Natural killer cell (primary cell): ENCODE measurements around the gene GTPBP8. TPM values are rescaled to one million over a fixed set of nuclear protein-coding genes. Genes with fewer than 3 reads are reported as not detected.
A peak's percentile ranks its signal among the peaks of the same experiment; 100 is the strongest.

ENCODE experiments used
- ATAC-seq, 3 donors: fragments of 150-1000 bp in 2 of 3; fragments of 200-7000 bp in 1 of 3; cut with Tn5 transposase; 1 replicate in 1 of 3; 2 replicates in 2 of 3; pipeline ENCODE4 v1.10.0; 2021; ENCODE audit warnings: mild to moderate bottlenecking in 2 of 3, moderate library complexity in 2 of 3
- DNase-seq, 2 donors: peaks; one replicate each; pipeline versions ENCODE4 v3.0.0 to v3.0.0-alpha.2; 2013 to 2021; ENCODE audit warnings: mixed read lengths in 1 of 2
- H3K27ac ChIP-seq: one replicate; pipeline ENCODE4 v1.5.1; 2013; ENCODE audit warnings: mild to moderate bottlenecking, low read length
- H3K27me3 ChIP-seq: one replicate; pipeline ENCODE4 v1.6.1; 2013; ENCODE audit warnings: low read length; ENCODE audit not compliant: control insufficient read depth, insufficient read depth
- H3K36me3 ChIP-seq: one replicate; pipeline ENCODE4 v1.6.1; 2013; ENCODE audit warnings: low read length; ENCODE audit not compliant: control insufficient read depth, insufficient read depth
- H3K4me1 ChIP-seq: one replicate; pipeline ENCODE4 v1.6.1; 2013; ENCODE audit warnings: low read length; ENCODE audit not compliant: control insufficient read depth, insufficient read depth
- H3K4me3 ChIP-seq: one replicate; pipeline ENCODE4 v1.5.1; 2013; ENCODE audit warnings: low read length
- H3K9me3 ChIP-seq: one replicate; pipeline ENCODE4 v1.6.1; 2013; ENCODE audit warnings: low read length; ENCODE audit not compliant: control insufficient read depth, insufficient read depth
- H3K27ac Mint-ChIP-seq, 2 donors: one replicate each; pipeline ENCODE4 v1.8.0; 2022; ENCODE audit warnings: mild to moderate bottlenecking in 2 of 2, mixed read lengths in 2 of 2, moderate library complexity in 1 of 2
- H3K27me3 Mint-ChIP-seq, 2 donors: one replicate each; pipeline ENCODE4 v1.8.0; 2022; ENCODE audit warnings: low read depth in 2 of 2, mixed read lengths in 2 of 2
- H3K36me3 Mint-ChIP-seq: one replicate; pipeline ENCODE4 v1.8.0; 2022; ENCODE audit warnings: mixed read lengths
- H3K4me1 Mint-ChIP-seq, 2 donors: one replicate each; pipeline ENCODE4 v1.8.0; 2022; ENCODE audit warnings: mixed read lengths in 2 of 2
- H3K4me3 Mint-ChIP-seq: one replicate; pipeline ENCODE4 v1.8.0; 2022; ENCODE audit warnings: mild to moderate bottlenecking, moderate library complexity, mixed read lengths
- H3K9me3 Mint-ChIP-seq, 2 donors: one replicate each; pipeline ENCODE4 v1.8.0; 2022; ENCODE audit warnings: mixed read lengths in 2 of 2
- CTCF ChIP-seq: fragments of 200-600 bp; IDR thresholded peaks from one replicate; pipeline ENCODE4 v1.8.0; 2022; ENCODE audit warnings: antibody characterized with exemption
- WGBS: methylation state at CpG from one replicate; pipeline ENCODE4 v1.1.7; 2013; ENCODE audit warnings: missing lambda C conversion rate; ENCODE audit not compliant: insufficient coverage; 5-methylcytosine and 5-hydroxymethylcytosine counted together
- intact Hi-C: fragments of 100-400 bp; cut with micrococcal nuclease; formaldehyde crosslinking; loops from one replicate; pipeline ENCODE4 v1.14.2; 2022
- total RNA-seq, 4 donors: library from RNA; stranded (reverse); fragments of 120-200 nt in 1 of 4; gene quantifications; one replicate each; pipeline versions ENCODE4 v1.2.3 to v1.2.4, GENCODE V29; 2013 to 2022

The GTPBP8 gene
- total RNA-seq, 3 donors from 2014 or later (not counting 1 experiment from before 2014, with no cell fraction given) = 16.6 to 28.6 (median 16.8) TPM

GRCh38 chr3:112982710-112983109 lies 8.1 kb upstream of the GTPBP8 start:
- H3K4me1 Mint-ChIP-seq = peaks cover 17 to 36% of the 10 kb centered on the region in 2 donors
- H3K27me3 Mint-ChIP-seq = no peaks in the 10 kb centered on the region
- H3K27me3 ChIP-seq = no peaks in the 10 kb centered on the region
- H3K27ac ChIP-seq = no peak overlapping the region
- H3K9me3 Mint-ChIP-seq = no peaks in the 10 kb centered on the region
- H3K9me3 ChIP-seq = no peaks in the 10 kb centered on the region
- ATAC-seq (no peak), DNase-seq (no peak)
- intact Hi-C loops = no loop called here
- no peak overlapping the region for H3K27ac Mint-ChIP-seq
- no peaks in the 10 kb centered on the region for H3K36me3 Mint-ChIP-seq
- H3K4me1 ChIP-seq = peaks cover 10% of the 10 kb centered on the region
- TF ChIP-seq CTCF = no peak
- no peaks in the 10 kb centered on the region for H3K36me3 ChIP-seq
- WGBS = 0% methylated on average over 1 of the region's 1 CpG
- no peak overlapping the region for H3K4me3 Mint-ChIP-seq
- H3K4me3 ChIP-seq = no peak overlapping the region

- Histone ChIP-seq H3K27me3 (no peaks in the 10 kb centered on the region), H3K9me3 (no peaks in the 10 kb centered on the region), H3K4me3 (no peak overlapping the region), H3K4me1 (peaks cover 10% of the 10 kb centered on the region), H3K27ac (peak overlapping the region; percentile 24), H3K36me3 (no peaks in the 10 kb centered on the region)
- ATAC-seq (no peak), DNase-seq (peak in 1 of 2 donors; percentile 73)
- intact Hi-C loops = no loop called here
- WGBS = 92% methylated on average over 2 of the region's 2 CpGs
- H3K4me1 Mint-ChIP-seq = peaks cover 13 to 30% of the 10 kb centered on the region in 2 donors
- no peaks in the 10 kb centered on the region for H3K36me3 Mint-ChIP-seq
- H3K9me3 Mint-ChIP-seq = no peaks in the 10 kb centered on the region
- H3K4me3 Mint-ChIP-seq = no peak overlapping the region
- peak overlapping the region; percentile 17 to 21 for H3K27ac Mint-ChIP-seq
- H3K27me3 Mint-ChIP-seq = no peaks in the 10 kb centered on the region
- no peak for TF ChIP-seq CTCF
Measured at GRCh38 chr3:112984485-112984884, 6.3 kb upstream of the GTPBP8 start.

- Histone ChIP-seq H3K4me3 (no peak overlapping the region), H3K27me3 (no peaks in the 10 kb centered on the region), H3K36me3 (no peaks in the 10 kb centered on the region), H3K27ac (no peak overlapping the region), H3K4me1 (peaks cover 21% of the 10 kb centered on the region), H3K9me3 (no peaks in the 10 kb centered on the region)
- WGBS = 94% methylated on average over 9 of the region's 9 CpGs
- Mint-ChIP-seq H3K27me3 (no peaks in the 10 kb centered on the region), H3K27ac (peak overlapping the region in 1 of 2 donors; percentile 5), H3K36me3 (no peaks in the 10 kb centered on the region), H3K9me3 (no peaks in the 10 kb centered on the region), H3K4me3 (no peak overlapping the region), H3K4me1 (peaks cover 38 to 55% of the 10 kb centered on the region in 2 donors)
- no peak for TF ChIP-seq CTCF
- intact Hi-C loops = no loop called here
- ATAC-seq = no peak
- DNase-seq = no peak
Measured at GRCh38 chr3:112987710-112988334, 3.0 kb upstream of the GTPBP8 start.

- no peaks in the 10 kb centered on the region for H3K27me3 ChIP-seq
- peaks cover 5% of the 10 kb centered on the region for H3K4me1 ChIP-seq
- TF ChIP-seq CTCF = no peak
- Mint-ChIP-seq H3K9me3 (no peaks in the 10 kb centered on the region), H3K27me3 (no peaks in the 10 kb centered on the region), H3K4me1 (peaks cover 36 to 38% of the 10 kb centered on the region in 2 donors), H3K27ac (peak overlapping the region in 1 of 2 donors; percentile 43), H3K36me3 (peaks cover 8% of the 10 kb centered on the region), H3K4me3 (no peak overlapping the region)
- H3K36me3 ChIP-seq = peaks cover 34% of the 10 kb centered on the region
- intact Hi-C loops = no loop called here
- no peak overlapping the region for H3K27ac ChIP-seq
- DNase-seq (no peak), ATAC-seq (no peak)
- no peak overlapping the region for H3K4me3 ChIP-seq
- H3K9me3 ChIP-seq = no peaks in the 10 kb centered on the region
- WGBS = no CpG with 5 or more reads among the region's 4 CpGs
Measured at GRCh38 chr3:112995800-112996199, 5.0 kb downstream of the GTPBP8 start.
